Smooth muscle cell (in vitro differentiated cells): ENCODE data around the gene SH3GL1. TPM values are rescaled to one million over a fixed set of nuclear protein-coding genes. Genes with fewer than 3 reads are reported as not detected.

Experiments
- DNase-seq: peaks from one replicate; lab custom pipeline; 2025; ENCODE audit not compliant: unreplicated experiment; lab: John Stamatoyannopoulos, UW
- H2AFZ ChIP-seq: fragments of 200-600 bp; sonication (generic); 2 replicates; pipeline ENCODE4 v1.6.0; 2016; ENCODE audit warnings: antibody characterized with exemption, low read depth, mild to moderate bottlenecking
- H3F3A ChIP-seq: fragments of 200-600 bp; sonication (generic); 2 replicates; pipeline ENCODE4 v1.6.0; 2017; ENCODE audit warnings: antibody characterized with exemption, low read depth
- H3K27ac ChIP-seq: fragments of 200-600 bp; sonication (generic); 2 replicates; pipeline ENCODE4 v1.5.1; 2016; ENCODE audit warnings: low read depth, mild to moderate bottlenecking
- H3K27me3 ChIP-seq: fragments of 200-600 bp; sonication (generic); 2 replicates; pipeline ENCODE4 v1.6.1; 2016; ENCODE audit warnings: low read depth, mild to moderate bottlenecking
- H3K36me3 ChIP-seq: fragments of 200-600 bp; sonication (generic); 2 replicates; pipeline ENCODE4 v1.5.1; 2016; ENCODE audit warnings: low read depth
- H3K4me1 ChIP-seq: fragments of 200-600 bp; sonication (generic); 2 replicates; pipeline ENCODE4 v1.5.1; 2016; ENCODE audit warnings: low read depth
- H3K4me2 ChIP-seq: fragments of 200-600 bp; sonication (generic); 2 replicates; pipeline ENCODE4 v1.6.0; 2016; ENCODE audit warnings: mild to moderate bottlenecking
- H3K4me3 ChIP-seq: fragments of 200-600 bp; sonication (generic); 2 replicates; pipeline ENCODE4 v1.5.1; 2016; ENCODE audit warnings: mild to moderate bottlenecking
- H3K79me2 ChIP-seq: fragments of 200-600 bp; sonication (generic); 2 replicates; pipeline ENCODE4 v1.6.0; 2016; ENCODE audit warnings: low read depth, mild to moderate bottlenecking
- H3K9ac ChIP-seq: fragments of 200-600 bp; sonication (generic); 2 replicates; pipeline ENCODE4 v1.6.0; 2016; ENCODE audit warnings: low read depth
- H3K9me3 ChIP-seq: fragments of 200-600 bp; sonication (generic); replicated peaks from 2 replicates; pipeline ENCODE4 v1.5.1; 2016; ENCODE audit warnings: low read depth
- H4K20me1 ChIP-seq: fragments of 200-600 bp; sonication (generic); 2 replicates; pipeline ENCODE4 v1.6.0; 2016; ENCODE audit warnings: low read depth
- CTCF ChIP-seq: fragments of 200-600 bp; sonication (generic); IDR thresholded peaks from 2 replicates; pipeline ENCODE4 v1.5.1; 2017; ENCODE audit warnings: borderline replicate concordance, mild to moderate bottlenecking, antibody characterized with exemption; ENCODE audit not compliant: insufficient read depth, poor library complexity, severe bottlenecking
- WGBS: methylation state at CpG from one replicate; pipeline ENCODE4 v1.1.7; 2016; ENCODE audit warnings: low lambda C conversion rate; 5-methylcytosine and 5-hydroxymethylcytosine counted together
- polyA plus RNA-seq: library from polyadenylated mRNA; unstranded; fragments of >200 nt; fragmentation: Nextera tagmentation; extraction: Ambion mirVana; gene quantifications from 2 replicates; pipeline ENCODE4 v1.2.1, GENCODE V29; 2016
- total RNA-seq: library from RNA; depleted of rRNA; stranded (reverse); fragments of >200 nt; gene quantifications from 2 replicates; pipeline ENCODE4 v1.2.3, GENCODE V29; 2014

The SH3GL1 gene
- total and polyA plus RNA-seq, 2 experiments from 2014 or later = 52.9 to 120 TPM

- H3K79me2 ChIP-seq = peaks cover 81% of the 10 kb centered on the region
- H3K9me3 ChIP-seq = no peaks in the 10 kb centered on the region
- no peak overlapping the region for H3K9ac ChIP-seq
- H3K36me3 ChIP-seq = no peaks in the 10 kb centered on the region
- no peak overlapping the region for H3K4me2 ChIP-seq
- DNase-seq = no peak
- peaks cover 26% of the 10 kb centered on the region for H3K4me1 ChIP-seq
- H3K27me3 ChIP-seq = no peaks in the 10 kb centered on the region
- H3F3A ChIP-seq = peaks cover 31% of the 10 kb centered on the region
- 77% methylated on average over 19 of the region's 20 CpGs for WGBS
- peaks cover 96% of the 10 kb centered on the region for H4K20me1 ChIP-seq
- H3K27ac ChIP-seq = no peak overlapping the region
- no peak overlapping the region for H3K4me3 ChIP-seq
- TF ChIP-seq CTCF = no peak
- no peak overlapping the region for H2AFZ ChIP-seq
Measured at GRCh38 chr19:4379383-4380253, 20.7 kb downstream of the SH3GL1 start.

DNA sequence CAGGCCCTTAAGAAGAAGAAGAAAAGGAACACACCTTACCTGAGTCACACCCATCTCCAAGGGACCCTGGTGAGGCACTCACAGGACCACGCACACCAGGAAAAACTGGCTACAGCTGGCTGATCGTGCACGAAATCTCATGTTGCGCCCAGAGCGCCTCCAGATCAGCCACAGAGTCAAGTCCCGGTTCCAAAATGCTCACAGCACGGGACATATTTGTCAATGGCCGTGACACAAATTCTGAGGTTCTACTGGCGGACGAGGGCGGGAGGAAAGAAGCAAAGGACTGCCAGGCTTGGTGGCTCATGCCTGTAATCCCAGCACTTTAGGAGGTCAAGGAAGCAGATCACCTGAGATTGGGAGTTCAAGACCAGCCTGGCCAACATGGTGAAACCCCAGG is 21.5 kb downstream of the SH3GL1 start:
- 93% methylated on average over 11 of the region's 11 CpGs for WGBS
- H3K4me1 ChIP-seq = peaks cover 32% of the 10 kb centered on the region
- no peak for TF ChIP-seq CTCF

GRCh38 chr19:4376991-4377781 is 23.2 kb downstream of the SH3GL1 start:
- H3K9ac ChIP-seq = no peak overlapping the region
- no peaks in the 10 kb centered on the region for H3K36me3 ChIP-seq
- no peaks in the 10 kb centered on the region for H3K27me3 ChIP-seq
- no peak for TF ChIP-seq CTCF
- no peak overlapping the region for H2AFZ ChIP-seq
- peak overlapping the region; percentile 95 for H3K27ac ChIP-seq
- H3F3A ChIP-seq = peaks cover 41% of the 10 kb centered on the region
- peaks cover 70% of the 10 kb centered on the region for H3K79me2 ChIP-seq
- no peak for DNase-seq
- WGBS = 86% methylated on average over 23 of the region's 23 CpGs
- H4K20me1 ChIP-seq = peaks cover 97% of the 10 kb centered on the region
- no peaks in the 10 kb centered on the region for H3K9me3 ChIP-seq
- H3K4me2 ChIP-seq = peak overlapping the region; percentile 53
- H3K4me3 ChIP-seq = no peak overlapping the region
- H3K4me1 ChIP-seq = peaks cover 42% of the 10 kb centered on the region

More for the DNA sequence above, 21.5 kb downstream of the SH3GL1 start:
- H3K9ac ChIP-seq = no peak overlapping the region
- no peak for DNase-seq
- H3K36me3 ChIP-seq = no peaks in the 10 kb centered on the region
- no peaks in the 10 kb centered on the region for H3K9me3 ChIP-seq
- no peaks in the 10 kb centered on the region for H3K27me3 ChIP-seq
- no peak overlapping the region for H3K4me2 ChIP-seq
- peaks cover 74% of the 10 kb centered on the region for H3K79me2 ChIP-seq
- peaks cover 96% of the 10 kb centered on the region for H4K20me1 ChIP-seq
- no peak overlapping the region for H3K4me3 ChIP-seq
- peaks cover 28% of the 10 kb centered on the region for H3F3A ChIP-seq
- no peak overlapping the region for H3K27ac ChIP-seq
- no peak overlapping the region for H2AFZ ChIP-seq
